Measurements from ENCODE around the gene PRAMEF12.

- TF ChIP-seq CTCF (IDR thresholded peaks at IDR 0.05), result no peak
- no peak for TF ChIP-seq POLR2A (IDR thresholded peaks at IDR 0.05)
- no peak for TF ChIP-seq POLR2AphosphoS5 (IDR thresholded peaks at IDR 0.05; ENCODE audit: insufficient read depth in 1 of 2, low read depth in 1 of 2)
Measured at GRCh38 chr1:12756768-12757413, 16.6 kb upstream of the PRAMEF12 start.
